Prostate gland (tissue), 2 donors: ENCODE results near the gene CACNA1I.

Experiments used
- CTCF ChIP-seq, 4 experiments: fragments of 200-600 bp in 2 of 4; fragments of 450-650 bp in 2 of 4; sonication (generic) in 2 of 4; IDR thresholded peaks; 1 replicate in 3 of 4; 2 replicates in 1 of 4; pipeline ENCODE4 v1.5.1; 2016 to 2019; ENCODE audit warnings: antibody characterized with exemption in 4 of 4, mild to moderate bottlenecking in 2 of 4, moderate library complexity in 2 of 4
- POLR2AphosphoS5 ChIP-seq: sonication (generic); formaldehyde crosslinking; IDR thresholded peaks from one replicate; pipeline ENCODE4 v1.6.1; 2017; ENCODE audit warnings: antibody characterized with exemption

- TF ChIP-seq POLR2AphosphoS5 (no peak), CTCF (IDR thresholded peaks at IDR 0.05) (no peak)
These were observed 71.2 kb downstream of the CACNA1I start for GRCh38 chr22:39641660-39642310.
